BLaER1 treated with 17β-estradiol and CSF1 and Interleukin-3, amounts not matched to agents 10 nM and 100 nM (cell line): ENCODE results near the gene MS4A12.
"Not testable (repeated sequence)": the region's sequence is repeated elsewhere in the genome, so short reads cannot be mapped to it uniquely, and the experiment has no call there.

Experiments used
- H3K27ac ChIP-seq, 11 experiments: shearing (Covaris generic); formaldehyde crosslinking; 2 replicates each; pipeline ENCODE4 v1.8.1; 2022
- H3K27me3 ChIP-seq, 11 experiments: shearing (Covaris generic); formaldehyde crosslinking; 2 replicates each; pipeline ENCODE4 v1.8.1; 2022
- H3K36me3 ChIP-seq, 11 experiments: shearing (Covaris generic); formaldehyde crosslinking; 2 replicates each; pipeline ENCODE4 v1.8.1; 2022
- H3K4me1 ChIP-seq, 10 experiments: shearing (Covaris generic); formaldehyde crosslinking; 2 replicates each; pipeline ENCODE4 v1.8.1; 2022
- H3K4me2 ChIP-seq, 11 experiments: shearing (Covaris generic); formaldehyde crosslinking; 2 replicates each; pipeline ENCODE4 v1.8.1; 2022
- H3K4me3 ChIP-seq, 10 experiments: shearing (Covaris generic); formaldehyde crosslinking; 2 replicates each; pipeline ENCODE4 v1.8.1; 2022
- H3K9ac ChIP-seq, 11 experiments: shearing (Covaris generic); formaldehyde crosslinking; 2 replicates each; pipeline ENCODE4 v1.8.1; 2022
- H3K9me3 ChIP-seq, 11 experiments: shearing (Covaris generic); formaldehyde crosslinking; replicated peaks in 1 of 11; 2 replicates each; pipeline ENCODE4 v1.8.1; 2022
- H4K20me1 ChIP-seq, 11 experiments: shearing (Covaris generic); formaldehyde crosslinking; 2 replicates each; pipeline ENCODE4 v1.8.1; 2022
- Cebpa-rat ChIP-seq, 11 experiments: shearing (Covaris generic); IDR thresholded peaks; 2 replicates each; pipeline ENCODE4 v1.8.1; 2022

MS4A12 gene

DNA sequence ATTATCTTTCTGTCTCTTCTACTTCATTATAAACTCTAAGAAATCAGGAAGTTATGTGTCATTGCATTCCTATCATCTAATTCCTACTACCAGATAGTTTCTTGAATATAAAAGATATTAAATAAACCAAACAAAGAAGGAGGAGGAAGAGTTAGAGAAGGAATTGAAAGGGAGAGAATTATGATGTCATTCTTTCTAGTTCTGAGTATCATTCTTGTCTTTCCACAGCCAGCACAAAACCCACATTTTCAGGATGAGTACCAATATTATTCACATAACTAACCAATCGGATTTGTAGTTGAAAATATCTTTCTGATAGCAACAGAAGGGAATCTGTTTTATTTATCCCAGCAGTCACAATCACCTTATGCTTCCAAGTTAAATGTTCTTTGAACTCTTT lies 35.9 kb downstream of the MS4A12 start:
- Histone ChIP-seq H3K36me3 (0 out of 22 replicates have a peak, but pooled peaks cover 0 to 6% (median 0%) of the 10 kb centered on the region in 11 experiments), H4K20me1 (no peaks in the 10 kb centered on the region), H3K27me3 (peaks cover 0 to 20% (median 0%) of the 10 kb centered on the region in 11 experiments; a peak in 4 of 22 replicates), H3K9ac (no peak overlapping the region), H3K4me1 (peaks cover 12 to 28% (median 23%) of the 10 kb centered on the region in 10 experiments), H3K4me3 (no peak overlapping the region), H3K4me2 (peak overlapping the region; percentile 22 to 63 (median 42); a peak in 17 of 22 replicates), H3K9me3 (peaks cover 9 to 23% (median 19%) of the 10 kb centered on the region in 11 experiments; a peak in 21 of 22 replicates), H3K27ac (peak overlapping the region in 4 of 11 experiments; percentile 5 to 19 (median 18); a peak in 4 of 22 replicates)
- no peak for TF ChIP-seq Cebpa-rat (IDR thresholded peaks at IDR 0.05)

DNA sequence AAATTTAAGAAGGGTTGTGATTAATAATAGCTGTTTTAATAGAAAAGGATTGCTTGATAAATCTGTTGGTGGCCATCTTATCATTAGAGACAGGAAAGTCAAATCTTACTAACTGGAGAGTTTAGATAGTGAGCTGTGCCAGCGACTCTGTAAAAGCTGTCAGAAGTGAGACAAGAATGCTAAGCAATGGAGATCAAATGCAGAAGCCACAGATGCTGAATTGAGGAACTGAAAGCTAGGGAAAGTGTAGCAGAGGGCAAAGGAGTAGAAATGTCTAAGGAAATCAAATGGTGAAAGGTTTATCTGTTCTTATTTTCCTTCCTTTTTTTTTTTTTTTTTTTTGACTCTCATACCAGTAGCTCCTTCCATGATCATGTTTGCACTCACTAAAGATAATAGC lies 36.4 kb downstream of the MS4A12 start:
- Histone ChIP-seq H3K27ac (peak overlapping the region in 4 of 11 experiments; percentile 5 to 32 (median 18); a peak in 2 of 22 replicates), H3K36me3 (0 out of 22 replicates have a peak, but pooled peaks cover 0 to 6% (median 0%) of the 10 kb centered on the region in 11 experiments), H3K4me3 (no peak overlapping the region), H3K4me1 (peaks cover 12 to 28% (median 23%) of the 10 kb centered on the region in 10 experiments), H3K27me3 (peaks cover 0 to 20% (median 0%) of the 10 kb centered on the region in 11 experiments; a peak in 4 of 22 replicates), H3K9ac (no peak overlapping the region), H4K20me1 (no peaks in the 10 kb centered on the region), H3K9me3 (peaks cover 9 to 23% (median 19%) of the 10 kb centered on the region in 11 experiments; a peak in 21 of 22 replicates), H3K4me2 (peak overlapping the region in 9 of 11 experiments; percentile 23 to 63 (median 44); a peak in 14 of 22 replicates)
- no peak for TF ChIP-seq Cebpa-rat (IDR thresholded peaks at IDR 0.05)

DNA sequence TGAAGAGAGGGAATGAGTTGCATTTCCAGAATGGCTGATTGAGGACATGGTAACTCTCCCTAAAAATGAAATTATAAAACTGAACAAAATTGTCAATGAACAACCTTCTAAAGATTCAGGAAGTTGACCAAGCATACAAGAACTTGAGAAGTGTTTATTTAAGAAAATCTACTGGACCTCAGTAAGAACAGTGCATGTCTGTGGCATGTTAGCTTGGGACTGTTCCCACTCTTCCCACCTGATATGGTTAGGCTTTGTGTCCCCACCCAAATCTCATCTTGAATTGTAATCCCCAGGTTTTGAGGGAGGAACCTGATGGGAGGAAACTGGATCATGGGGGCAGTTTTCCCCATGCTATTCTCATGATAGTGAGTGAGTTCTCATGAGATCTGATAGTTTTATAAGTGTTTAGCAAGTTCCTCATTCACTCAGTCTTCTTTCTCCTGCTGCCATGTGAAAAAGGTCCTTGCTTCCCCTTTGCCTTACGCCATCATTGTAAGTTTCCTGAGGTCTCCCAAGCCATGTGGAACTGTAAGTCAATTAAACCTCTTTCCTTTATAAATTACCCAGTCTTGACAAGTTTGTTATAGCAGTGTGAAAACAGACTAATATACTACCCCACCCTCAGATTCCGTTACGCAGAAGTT lies 38.0 kb downstream of the MS4A12 start:
- H4K20me1 ChIP-seq = no peaks in the 10 kb centered on the region
- peak overlapping the region in 3 of 11 experiments; percentile 3 to 53 (median 12); a peak in 4 of 22 replicates for H3K4me2 ChIP-seq
- H3K4me3 ChIP-seq = no peak overlapping the region; a peak in 1 of 20 replicates
- no peak overlapping the region for H3K9ac ChIP-seq
- 0 out of 22 replicates have a peak overlapping the region, but pooled peaks of 1 of the 11 experiments have one; percentile 23 for H3K27ac ChIP-seq
- peaks cover 0 to 20% (median 0%) of the 10 kb centered on the region in 11 experiments; a peak in 4 of 22 replicates for H3K27me3 ChIP-seq
- 0 out of 22 replicates have a peak, but pooled peaks cover 0 to 6% (median 0%) of the 10 kb centered on the region in 11 experiments for H3K36me3 ChIP-seq
- H3K9me3 ChIP-seq = peaks cover 9 to 23% (median 19%) of the 10 kb centered on the region in 11 experiments; a peak in 21 of 22 replicates
- TF ChIP-seq Cebpa-rat (IDR thresholded peaks at IDR 0.05) = 0 out of 22 replicates have a peak, but pooled peaks of 1 of the 11 experiments have one; percentile 14
- H3K4me1 ChIP-seq = peaks cover 12 to 28% (median 23%) of the 10 kb centered on the region in 10 experiments

DNA sequence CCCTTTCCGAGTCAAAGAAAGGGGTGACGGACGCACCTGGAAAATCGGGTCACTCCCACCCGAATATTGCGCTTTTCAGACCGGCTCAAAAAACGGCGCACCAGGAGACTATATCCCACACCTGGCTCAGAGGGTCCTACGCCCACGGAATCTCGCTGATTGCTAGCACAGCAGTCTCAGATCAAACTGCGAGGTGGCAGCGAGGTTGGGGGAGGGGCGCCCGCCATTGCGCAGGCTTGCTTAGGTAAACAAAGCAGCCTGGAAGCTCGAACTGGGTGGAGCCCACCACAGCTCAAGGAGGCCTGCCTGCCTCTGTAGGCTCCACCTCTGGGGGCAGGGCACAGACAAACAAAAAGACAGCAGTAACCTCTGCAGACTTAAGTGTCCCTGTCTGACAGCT lies 39.8 kb downstream of the MS4A12 start:
- not testable (repeated sequence) for H4K20me1 ChIP-seq, H3K27me3 ChIP-seq, H3K4me2 ChIP-seq, H3K9ac ChIP-seq, H3K36me3 ChIP-seq, H3K27ac ChIP-seq, H3K4me3 ChIP-seq
- peaks cover 9 to 23% (median 19%) of the 10 kb centered on the region in 11 experiments; a peak in 21 of 22 replicates for H3K9me3 ChIP-seq
- peaks cover 12 to 26% (median 22%) of the 10 kb centered on the region in 10 experiments for H3K4me1 ChIP-seq

DNA sequence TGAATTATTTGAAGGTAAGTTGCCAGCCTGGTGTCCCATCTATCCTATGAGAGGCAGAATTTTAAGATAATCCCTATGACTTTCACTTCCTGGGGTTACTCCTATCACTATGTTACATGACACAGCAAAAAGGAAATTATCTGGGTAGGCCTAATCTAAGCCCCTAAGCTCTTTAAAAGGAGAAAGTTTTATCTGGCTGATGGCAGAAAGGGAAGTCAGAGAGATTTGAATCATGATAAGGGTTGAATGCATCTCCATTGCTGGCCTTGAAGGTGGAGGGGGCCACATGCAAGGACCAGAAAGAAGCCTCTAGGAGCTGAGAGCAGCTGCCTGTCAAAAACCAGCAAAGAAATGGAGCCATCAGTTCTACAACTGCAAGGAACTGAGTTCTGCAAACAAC lies 46.0 kb downstream of the MS4A12 start:
- not testable (repeated sequence) for H3K27ac ChIP-seq, H3K9ac ChIP-seq, H3K4me2 ChIP-seq, H3K36me3 ChIP-seq, H3K4me3 ChIP-seq, H4K20me1 ChIP-seq, H3K4me1 ChIP-seq, H3K27me3 ChIP-seq
- H3K9me3 ChIP-seq = peaks cover 0 to 11% (median 0%) of the 10 kb centered on the region in 11 experiments; a peak in 5 of 22 replicates

DNA sequence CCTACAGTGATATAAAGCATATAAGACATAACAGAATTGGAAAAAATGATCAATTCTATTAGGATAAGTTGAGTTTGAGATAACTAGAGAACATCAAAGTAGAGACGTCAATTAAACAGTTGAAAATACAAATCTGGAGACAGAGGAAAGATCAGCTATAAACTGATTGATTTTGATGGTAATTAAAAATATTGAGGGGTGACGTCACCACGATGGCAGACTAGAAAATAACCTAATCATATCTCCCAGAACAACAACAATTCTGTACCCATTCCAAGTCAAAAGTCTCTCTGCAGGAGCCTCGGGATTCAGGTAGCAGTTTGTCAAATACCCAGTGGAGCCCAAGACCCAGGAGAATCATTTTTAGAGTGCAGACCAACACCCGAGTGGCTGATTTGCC lies 51.5 kb downstream of the MS4A12 start:
- Histone ChIP-seq H3K27ac (no peak overlapping the region), H3K4me1 (peaks cover 0 to 14% (median 8%) of the 10 kb centered on the region in 10 experiments; a peak in 13 of 20 replicates), H3K9ac (no peak overlapping the region), H3K4me3 (no peak overlapping the region), H3K27me3 (0 out of 22 replicates have a peak, but pooled peaks cover 0 to 5% (median 0%) of the 10 kb centered on the region in 11 experiments), H3K36me3 (no peaks in the 10 kb centered on the region), H4K20me1 (no peaks in the 10 kb centered on the region), H3K9me3 (peaks cover 0 to 18% (median 5%) of the 10 kb centered on the region in 11 experiments; a peak in 8 of 22 replicates), H3K4me2 (peak overlapping the region in 7 of 11 experiments; percentile 39 to 56 (median 48); a peak in 11 of 22 replicates)
- no peak for TF ChIP-seq Cebpa-rat (IDR thresholded peaks at IDR 0.05)
